Pancreas (tissue), 10 donors: ENCODE measurements around the gene ZNF423. TPM values are rescaled to one million over a fixed set of nuclear protein-coding genes. Genes with fewer than 3 reads are reported as not detected.
"Not testable (repeated sequence)": the region's sequence is repeated elsewhere in the genome, so short reads cannot be mapped to it uniquely, and the experiment has no call there.

Source experiments
- ATAC-seq, 4 donors: fragments of 200-7000 bp; cut with Tn5 transposase; one replicate each; pipeline versions ENCODE4 v1.8.0 to v1.9.1; 2020; ENCODE audit warnings: mild to moderate bottlenecking in 4 of 4, moderate library complexity in 4 of 4
- DNase-seq, 6 donors: peaks; one replicate each; pipeline ENCODE4 v3.0.0-alpha.2; 2020
- FAIRE-seq: peaks from 2 replicates; lab custom pipeline; 2012; peaks lifted over from hg19 to GRCh38; lab: Jason Lieb, UNC
- H3K27ac ChIP-seq, 4 donors: fragments of 200-600 bp; sonication (generic); 1 replicate in 3 of 4; 2 replicates in 1 of 4; pipeline versions ENCODE4 v1.5.0 to v1.8.0; 2020
- H3K27me3 ChIP-seq, 4 donors: fragments of 200-600 bp; one replicate each; pipeline ENCODE4 v1.8.0; 2021
- H3K36me3 ChIP-seq, 3 donors: fragments of 200-600 bp; sonication (generic) in 1 of 3; one replicate each; pipeline versions ENCODE4 v1.5.0 to v1.8.0; 2020 to 2021
- H3K4me1 ChIP-seq, 3 donors: fragments of 200-600 bp; one replicate each; pipeline ENCODE4 v1.8.0; 2021
- H3K4me3 ChIP-seq, 4 donors: fragments of 200-600 bp; sonication (generic) in 2 of 4; one replicate each; pipeline versions ENCODE4 v1.5.0 to v1.8.0; 2020 to 2021
- H3K9me3 ChIP-seq, 4 donors: fragments of 200-600 bp; one replicate each; pipeline ENCODE4 v1.8.0; 2021
- WGBS, 2 donors: extraction: QIAGEN DNeasy Blood & Tissue Kit; methylation state at CpG; one replicate each; pipeline ENCODE4 v1.1.7; 2013; 5-methylcytosine and 5-hydroxymethylcytosine counted together
- intact Hi-C, 3 donors: fragments of 100-400 bp; cut with DNase I; formaldehyde crosslinking; loops; one replicate each; pipeline versions ENCODE4 v1.11.1 to v1.14.2; 2022
- polyA plus RNA-seq, 2 donors: library from polyadenylated mRNA; stranded (reverse); fragments of 200-250 nt; gene quantifications; one replicate each; pipeline ENCODE4 v1.2.3, GENCODE V29; 2013
- total RNA-seq, 6 donors: library from RNA; stranded (reverse); fragmentation: NEBNext Ultra II Directional in 4 of 6; extraction: Animal tissue kit (Norgen Biotek cat#: 25700) in 4 of 6; gene quantifications; one replicate each; pipeline versions ENCODE4 v1.2.1 to v1.2.4, GENCODE V29; 2021 to 2023
- TF ChIP-seq, protein P1 (sequence below), 4 donors: fragments of 200-600 bp; sonication (generic) in 3 of 4; IDR thresholded peaks; one replicate each; pipeline versions ENCODE4 v1.5.0 to v1.8.0; 2021; ENCODE audit warnings: antibody characterized with exemption in 4 of 4
- donor health status: healthy with polysubstance abuse.
- donor health status: DM: no; HTN: no; CAD: no; lungs with moderate emphysema.
- donor health status: DM: no; HTN: no; CAD: no.
- donor health status: control.
- donor health status: control.
- donor health status: Bipolar disorder and iron deficiency.
- donor health status: DM: yes; HTN: yes; CAD: no.
- donor health status: DM: no; HTN: no; CAD: no.
- donor health status: DM: no; HTN: no; CAD: no.
- donor health status: DM: yes; HTN: yes; CAD: no.

ZNF423 gene
- total and polyA plus RNA-seq, 8 donors, result 0.61 to 5.1 (median 3.0) TPM

DNA sequence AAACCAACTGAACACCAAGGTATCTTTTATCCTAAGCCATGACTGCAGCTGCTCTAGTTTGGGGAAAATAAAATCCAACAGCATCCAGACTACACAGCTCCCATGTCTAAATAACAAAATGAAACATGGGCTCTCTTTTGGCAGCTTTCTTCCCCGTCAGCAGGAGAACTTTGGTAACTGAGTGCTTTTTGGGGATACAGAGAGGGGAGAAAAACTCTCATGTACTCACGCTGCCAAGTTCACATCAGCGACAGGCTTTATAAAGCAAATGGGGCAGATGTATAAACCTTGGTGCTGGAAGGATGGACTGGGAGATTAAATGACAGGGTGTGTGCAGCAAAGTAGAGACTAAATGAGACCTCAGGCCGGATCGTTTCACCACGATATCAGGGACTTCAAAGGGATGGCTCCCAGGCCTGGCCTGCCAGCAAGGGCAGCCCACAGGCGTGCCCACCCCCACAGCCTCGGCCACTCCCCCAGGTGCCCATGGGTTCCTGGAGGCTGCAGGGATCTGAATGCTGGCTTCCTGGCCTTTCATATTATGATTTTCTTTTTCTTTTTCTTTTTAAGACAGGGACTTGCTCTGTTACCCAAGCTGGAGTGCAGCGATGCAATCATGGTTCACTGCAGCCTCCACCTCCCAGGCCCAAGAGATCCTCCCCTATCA lies 174.6 kb downstream of the ZNF423 start:
- DNase-seq, result no peak
- Histone ChIP-seq H3K4me3 (no peak overlapping the region), H3K36me3 (no peaks in the 10 kb centered on the region), H3K9me3 (no peaks in the 10 kb centered on the region), H3K27me3 (no peaks in the 10 kb centered on the region), H3K4me1 (no peaks in the 10 kb centered on the region), H3K27ac (no peak overlapping the region)
- 88 to 90% methylated on average over 9 of the region's 9 CpGs for WGBS, 2 donors
- no peak for FAIRE-seq
- TF ChIP-seq, protein P1, sequence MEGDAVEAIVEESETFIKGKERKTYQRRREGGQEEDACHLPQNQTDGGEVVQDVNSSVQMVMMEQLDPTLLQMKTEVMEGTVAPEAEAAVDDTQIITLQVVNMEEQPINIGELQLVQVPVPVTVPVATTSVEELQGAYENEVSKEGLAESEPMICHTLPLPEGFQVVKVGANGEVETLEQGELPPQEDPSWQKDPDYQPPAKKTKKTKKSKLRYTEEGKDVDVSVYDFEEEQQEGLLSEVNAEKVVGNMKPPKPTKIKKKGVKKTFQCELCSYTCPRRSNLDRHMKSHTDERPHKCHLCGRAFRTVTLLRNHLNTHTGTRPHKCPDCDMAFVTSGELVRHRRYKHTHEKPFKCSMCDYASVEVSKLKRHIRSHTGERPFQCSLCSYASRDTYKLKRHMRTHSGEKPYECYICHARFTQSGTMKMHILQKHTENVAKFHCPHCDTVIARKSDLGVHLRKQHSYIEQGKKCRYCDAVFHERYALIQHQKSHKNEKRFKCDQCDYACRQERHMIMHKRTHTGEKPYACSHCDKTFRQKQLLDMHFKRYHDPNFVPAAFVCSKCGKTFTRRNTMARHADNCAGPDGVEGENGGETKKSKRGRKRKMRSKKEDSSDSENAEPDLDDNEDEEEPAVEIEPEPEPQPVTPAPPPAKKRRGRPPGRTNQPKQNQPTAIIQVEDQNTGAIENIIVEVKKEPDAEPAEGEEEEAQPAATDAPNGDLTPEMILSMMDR (IDR thresholded peaks at IDR 0.05), result no peak
- ATAC-seq, result no peak
- intact Hi-C loops, result no loop called here

DNA sequence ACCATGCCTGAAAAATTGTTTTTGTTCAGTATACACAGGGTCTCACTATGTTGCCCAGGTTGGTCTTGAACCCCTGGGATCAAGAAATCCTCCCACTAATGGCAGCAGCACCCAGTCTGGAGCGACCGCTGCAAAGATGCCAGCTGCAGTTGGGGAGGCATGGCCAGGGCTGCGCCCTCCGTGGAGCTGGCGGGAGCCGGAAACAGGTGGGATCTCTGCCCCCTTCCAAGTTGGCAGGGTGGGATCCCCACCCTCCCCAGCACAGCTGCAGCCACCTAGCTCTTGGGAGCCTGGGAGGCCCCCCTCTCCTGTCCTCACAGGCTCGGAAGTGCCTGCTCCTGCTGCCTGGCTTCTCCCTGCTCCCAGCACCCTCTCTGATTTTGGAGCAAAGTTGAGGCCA lies 176.8 kb downstream of the ZNF423 start:
- Histone ChIP-seq H3K4me1 (no peaks in the 10 kb centered on the region), H3K4me3 (no peak overlapping the region), H3K36me3 (no peaks in the 10 kb centered on the region), H3K9me3 (no peaks in the 10 kb centered on the region), H3K27me3 (no peaks in the 10 kb centered on the region), H3K27ac (no peak overlapping the region)
- no peak for FAIRE-seq
- no peak for DNase-seq
- intact Hi-C loops, result no loop called here
- WGBS, 2 donors, result 95% methylated on average over 7 of the region's 7 CpGs
- ATAC-seq, result no peak
- TF ChIP-seq, protein P1 (IDR thresholded peaks at IDR 0.05), result no peak

DNA sequence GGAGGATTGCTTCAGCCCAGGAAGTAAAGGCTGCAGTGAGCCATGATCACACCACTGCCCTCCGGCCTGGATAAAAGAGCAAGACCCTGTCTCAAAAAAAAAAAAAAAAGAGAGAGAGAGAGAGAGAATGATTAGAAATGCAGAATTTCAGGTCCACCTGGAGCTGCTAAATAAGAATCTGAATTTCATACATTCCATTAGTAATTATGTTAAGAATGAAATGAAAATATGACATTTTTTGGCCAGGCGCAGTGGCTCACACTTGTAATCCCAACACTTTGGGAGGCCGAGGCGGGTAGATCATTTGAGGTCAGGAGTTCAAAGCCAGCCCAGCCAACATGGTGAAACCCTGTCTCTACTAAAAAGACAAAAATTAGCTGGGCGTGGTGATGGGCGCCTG lies 178.3 kb downstream of the ZNF423 start:
- FAIRE-seq, ATAC-seq, H3K27me3 ChIP-seq, H3K27ac ChIP-seq, H3K4me1 ChIP-seq, intact Hi-C loops, DNase-seq, H3K4me3 ChIP-seq, H3K36me3 ChIP-seq, H3K9me3 ChIP-seq: not testable (repeated sequence)
- 88% methylated on average over 6 of the region's 6 CpGs for WGBS, 2 donors

DNA sequence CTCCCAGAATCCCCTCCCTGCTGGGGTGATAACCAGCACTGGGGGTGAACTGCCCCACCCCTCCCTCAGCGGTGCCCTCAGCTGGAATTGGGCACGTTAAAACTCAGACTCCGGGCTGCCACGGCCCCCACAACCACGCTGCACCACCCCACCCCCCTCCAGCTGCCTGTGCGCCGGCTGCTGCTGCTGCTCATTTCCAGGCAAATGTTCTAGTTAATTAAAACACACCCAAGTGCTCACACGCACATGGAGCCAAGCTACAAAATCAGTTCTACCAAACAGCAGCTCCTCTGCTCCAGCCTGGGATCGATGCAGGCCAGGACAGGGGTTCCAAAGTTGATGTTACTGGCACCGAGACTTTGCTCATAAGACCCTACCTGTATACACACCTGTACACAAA lies 180.5 kb downstream of the ZNF423 start:
- FAIRE-seq (no peak), DNase-seq (no peak), ATAC-seq (no peak)
- no peaks in the 10 kb centered on the region for H3K4me1 ChIP-seq
- H3K4me3 ChIP-seq, result no peak overlapping the region
- intact Hi-C loops, result no loop called here
- no peaks in the 10 kb centered on the region for H3K27me3 ChIP-seq
- H3K36me3 ChIP-seq, result no peaks in the 10 kb centered on the region
- no peak overlapping the region for H3K27ac ChIP-seq
- 79 to 81% methylated on average over 10 of the region's 10 CpGs for WGBS, 2 donors
- H3K9me3 ChIP-seq, result no peaks in the 10 kb centered on the region
- TF ChIP-seq, protein P1 (IDR thresholded peaks at IDR 0.05), result no peak

DNA sequence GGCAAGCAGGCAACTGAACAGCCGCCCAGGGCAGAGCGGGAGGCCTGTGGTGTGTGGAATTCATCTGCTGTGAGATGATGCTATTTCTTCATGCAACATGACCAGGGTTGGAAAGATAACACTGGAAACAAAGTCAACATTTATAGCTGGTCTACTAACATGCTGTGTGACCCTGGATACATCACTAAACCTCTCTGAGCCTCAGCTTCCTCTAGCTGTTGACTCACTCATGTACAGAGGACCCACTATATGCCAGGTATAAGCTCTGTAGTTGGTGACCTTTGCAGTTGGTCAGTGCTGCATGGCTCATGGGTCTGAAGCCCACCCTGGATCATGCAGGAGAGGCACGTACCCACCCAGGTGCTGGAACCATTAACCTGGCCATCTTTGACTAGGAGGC lies 180.9 kb downstream of the ZNF423 start:
- no peaks in the 10 kb centered on the region for H3K36me3 ChIP-seq
- 93 to 97% methylated on average over 3 of the region's 3 CpGs for WGBS, 2 donors
- intact Hi-C loops, result no loop called here
- TF ChIP-seq, protein P1 (IDR thresholded peaks at IDR 0.05), result no peak
- FAIRE-seq (no peak), ATAC-seq (no peak), DNase-seq (no peak)
- no peak overlapping the region for H3K4me3 ChIP-seq
- H3K4me1 ChIP-seq, result no peaks in the 10 kb centered on the region
- H3K27me3 ChIP-seq, result no peaks in the 10 kb centered on the region
- no peaks in the 10 kb centered on the region for H3K9me3 ChIP-seq
- no peak overlapping the region for H3K27ac ChIP-seq
